ENCODE results near the gene SLC39A6. TPM values are rescaled to one million over a fixed set of nuclear protein-coding genes. Genes with fewer than 3 reads are reported as not detected.

SLC39A6 gene
- polyA plus RNA-seq, 1 of the 3 experiments (the other 2 are of a cell fraction), result 67.4 TPM

DNA sequence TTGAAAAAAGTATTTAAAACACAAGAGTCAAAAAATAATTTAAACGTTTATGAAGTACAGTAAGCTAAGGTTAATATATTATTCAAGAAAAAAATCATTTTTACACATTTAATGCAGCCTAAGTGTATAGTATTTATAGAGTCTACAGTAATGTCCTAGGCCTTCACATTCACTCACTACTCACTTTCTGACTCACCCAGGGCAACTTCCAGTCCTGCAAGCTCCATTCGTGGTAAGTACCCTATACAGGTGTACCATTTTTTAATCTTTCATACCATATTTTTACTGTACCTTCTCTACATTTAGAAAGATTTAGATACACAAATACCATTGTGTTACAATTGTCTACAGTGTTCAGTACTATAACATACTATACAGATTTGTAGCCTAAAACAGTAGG is 40.9 kb downstream of the SLC39A6 start:
- no peak for DNase-seq
- H2AFZ ChIP-seq (ENCODE audit: low read depth), result no peak overlapping the region
- ChIA-PET POLR2A (no interaction called here), CTCF (no interaction called here)
- no peaks in the 10 kb centered on the region for H3K9me2 ChIP-seq
- no peaks in the 10 kb centered on the region for H3K9me3 ChIP-seq
- H4K20me1 ChIP-seq (ENCODE audit: insufficient read depth), result no peaks in the 10 kb centered on the region
- H3K79me2 ChIP-seq (ENCODE audit: insufficient read depth), result no peaks in the 10 kb centered on the region
- H3K27ac ChIP-seq (ENCODE audit: low read depth in 2 of 2, low read length in 1 of 2), result no peak overlapping the region
- H3K4me2 ChIP-seq, result no peak overlapping the region
- TF ChIP-seq NFIC (IDR thresholded peaks at IDR 0.05; ENCODE audit: borderline replicate concordance), result no peak
- TF ChIP-seq POLR2AphosphoS5 (IDR thresholded peaks at IDR 0.05; ENCODE audit: low read depth, low read length), result no peak
- TF ChIP-seq YY1 (IDR thresholded peaks at IDR 0.05; ENCODE audit: low read depth), result no peak
- no peak for TF ChIP-seq EP300 (IDR thresholded peaks at IDR 0.05; ENCODE audit: borderline replicate concordance in 1 of 2, low read depth in 1 of 2, low read length in 1 of 2)
- TF ChIP-seq RCOR1 (IDR thresholded peaks at IDR 0.05; ENCODE audit: low read length), result no peak
- no peak for TF ChIP-seq MEF2A (IDR thresholded peaks at IDR 0.05; ENCODE audit: borderline replicate concordance, low read depth)
- H3K36me3 ChIP-seq (replicated peaks in 1 of 2; ENCODE audit: control insufficient read depth in 1 of 2, insufficient read depth in 2 of 2, low read length in 1 of 2), result no peaks in the 10 kb centered on the region
- no peak overlapping the region for H3K9ac ChIP-seq
- no peaks in the 10 kb centered on the region for H3K4me1 ChIP-seq (ENCODE audit: control insufficient read depth in 1 of 2, insufficient read depth in 2 of 2, low read depth in 1 of 2, low read length in 1 of 2)
- no peaks in the 10 kb centered on the region for H3K27me3 ChIP-seq (ENCODE audit: insufficient read depth)
- H3K4me3 ChIP-seq (ENCODE audit: low read depth in 2 of 2, low read length in 1 of 2), result no peak overlapping the region
- WGBS (ENCODE audit: low lambda C conversion rate), result 68% methylated on average over 2 of the region's 2 CpGs
- H3F3A ChIP-seq (replicated peaks; ENCODE audit: insufficient read depth), result no peaks in the 10 kb centered on the region

DNA sequence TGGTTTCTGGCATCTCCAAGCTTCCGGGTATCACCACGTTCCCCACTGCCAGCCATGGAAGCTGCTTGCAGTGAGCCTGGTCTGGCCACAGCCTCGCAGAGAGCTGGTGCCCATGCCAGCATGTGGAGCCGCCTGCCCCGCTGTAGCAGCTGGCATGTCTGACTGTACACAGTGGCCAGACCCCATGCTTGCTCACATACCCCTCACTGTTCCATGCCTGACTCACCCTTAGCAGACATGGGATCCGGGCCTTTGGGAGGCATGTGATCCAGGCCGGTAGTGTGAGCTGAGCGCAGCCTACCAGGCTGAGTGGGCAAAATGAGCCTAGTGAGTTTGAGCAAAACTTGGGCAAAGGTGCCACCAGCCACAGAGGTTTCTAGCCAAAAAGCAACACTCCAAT is 43.0 kb downstream of the SLC39A6 start:
- Histone ChIP-seq H3K9me2 (no peaks in the 10 kb centered on the region), H3K9me3 (no peaks in the 10 kb centered on the region), H2AFZ (ENCODE audit: low read depth) (no peak overlapping the region), H3K79me2 (ENCODE audit: insufficient read depth) (no peaks in the 10 kb centered on the region), H3K27ac (ENCODE audit: low read depth in 2 of 2, low read length in 1 of 2) (no peak overlapping the region), H3K27me3 (ENCODE audit: insufficient read depth) (no peaks in the 10 kb centered on the region), H4K20me1 (ENCODE audit: insufficient read depth) (no peaks in the 10 kb centered on the region), H3K4me1 (ENCODE audit: control insufficient read depth in 1 of 2, insufficient read depth in 2 of 2, low read depth in 1 of 2, low read length in 1 of 2) (no peaks in the 10 kb centered on the region), H3F3A (replicated peaks; ENCODE audit: insufficient read depth) (no peaks in the 10 kb centered on the region), H3K9ac (no peak overlapping the region), H3K4me3 (ENCODE audit: low read depth in 2 of 2, low read length in 1 of 2) (no peak overlapping the region), H3K36me3 (replicated peaks in 1 of 2; ENCODE audit: control insufficient read depth in 1 of 2, insufficient read depth in 2 of 2, low read length in 1 of 2) (no peaks in the 10 kb centered on the region), H3K4me2 (no peak overlapping the region)
- 62% methylated on average over 4 of the region's 8 CpGs for WGBS (ENCODE audit: low lambda C conversion rate)
- no peak for DNase-seq
- ChIA-PET CTCF (interaction anchor here (1.1 to 2.4 kb wide), 2 partner anchors 10 to 13 kb away, joined by 3 to 11 read pairs; no protein-coding TSS in a partner anchor), POLR2A (no interaction called here)
- TF ChIP-seq, protein P1, sequence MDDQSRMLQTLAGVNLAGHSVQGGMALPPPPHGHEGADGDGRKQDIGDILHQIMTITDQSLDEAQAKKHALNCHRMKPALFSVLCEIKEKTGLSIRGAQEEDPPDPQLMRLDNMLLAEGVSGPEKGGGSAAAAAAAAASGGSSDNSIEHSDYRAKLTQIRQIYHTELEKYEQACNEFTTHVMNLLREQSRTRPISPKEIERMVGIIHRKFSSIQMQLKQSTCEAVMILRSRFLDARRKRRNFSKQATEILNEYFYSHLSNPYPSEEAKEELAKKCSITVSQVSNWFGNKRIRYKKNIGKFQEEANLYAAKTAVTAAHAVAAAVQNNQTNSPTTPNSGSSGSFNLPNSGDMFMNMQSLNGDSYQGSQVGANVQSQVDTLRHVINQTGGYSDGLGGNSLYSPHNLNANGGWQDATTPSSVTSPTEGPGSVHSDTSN (IDR thresholded peaks at IDR 0.05), result no peak
- TF ChIP-seq EP300 (IDR thresholded peaks at IDR 0.05; ENCODE audit: borderline replicate concordance in 1 of 2, low read depth in 1 of 2, low read length in 1 of 2), result no peak
- TF ChIP-seq NFIC (IDR thresholded peaks at IDR 0.05; ENCODE audit: borderline replicate concordance), result no peak
- no peak for TF ChIP-seq TCF12 (IDR thresholded peaks at IDR 0.05)
- no peak for TF ChIP-seq YY1 (IDR thresholded peaks at IDR 0.05; ENCODE audit: low read depth)
- no peak for TF ChIP-seq GABPA (IDR thresholded peaks at IDR 0.05; ENCODE audit: low read depth)
- no peak for TF ChIP-seq MXI1 (IDR thresholded peaks at IDR 0.05; ENCODE audit: low read depth, low read length)

DNA sequence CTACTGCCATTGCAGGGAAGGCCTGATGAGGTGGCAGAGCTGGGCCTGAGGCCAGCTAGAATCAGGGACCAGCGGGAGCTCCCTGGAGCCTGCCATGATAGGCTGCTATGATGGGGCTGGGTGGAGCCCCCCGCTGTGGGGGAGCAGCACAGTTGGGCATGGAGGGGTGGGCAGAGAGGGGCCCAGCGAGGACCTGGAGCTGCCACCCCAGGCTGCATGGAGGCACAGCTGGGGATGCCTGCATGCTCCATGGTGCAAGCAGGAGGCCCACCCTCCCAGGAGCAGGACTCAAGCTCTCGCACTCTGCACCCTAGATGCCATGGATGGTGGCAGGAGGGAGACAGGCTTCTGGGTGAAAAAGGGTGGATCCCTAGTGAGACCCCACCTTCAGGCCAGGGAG is 43.9 kb downstream of the SLC39A6 start:
- no peak for TF ChIP-seq CHD2 (IDR thresholded peaks at IDR 0.05; ENCODE audit: low read length, partially characterized antibody)
- TF ChIP-seq MEF2A (IDR thresholded peaks at IDR 0.05; ENCODE audit: borderline replicate concordance, low read depth), result no peak
- no peak for TF ChIP-seq FOSL2 (IDR thresholded peaks at IDR 0.05; ENCODE audit: borderline replicate concordance, low read depth)
- TF ChIP-seq EP300 (IDR thresholded peaks at IDR 0.05; ENCODE audit: borderline replicate concordance in 1 of 2, low read depth in 1 of 2, low read length in 1 of 2), result no peak
- TF ChIP-seq, protein P2, sequence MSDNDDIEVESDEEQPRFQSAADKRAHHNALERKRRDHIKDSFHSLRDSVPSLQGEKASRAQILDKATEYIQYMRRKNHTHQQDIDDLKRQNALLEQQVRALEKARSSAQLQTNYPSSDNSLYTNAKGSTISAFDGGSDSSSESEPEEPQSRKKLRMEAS (IDR thresholded peaks at IDR 0.05; ENCODE audit: low read depth), result no peak
- no peak for TF ChIP-seq YY1 (IDR thresholded peaks at IDR 0.05; ENCODE audit: low read depth)
- TF ChIP-seq, protein P3, sequence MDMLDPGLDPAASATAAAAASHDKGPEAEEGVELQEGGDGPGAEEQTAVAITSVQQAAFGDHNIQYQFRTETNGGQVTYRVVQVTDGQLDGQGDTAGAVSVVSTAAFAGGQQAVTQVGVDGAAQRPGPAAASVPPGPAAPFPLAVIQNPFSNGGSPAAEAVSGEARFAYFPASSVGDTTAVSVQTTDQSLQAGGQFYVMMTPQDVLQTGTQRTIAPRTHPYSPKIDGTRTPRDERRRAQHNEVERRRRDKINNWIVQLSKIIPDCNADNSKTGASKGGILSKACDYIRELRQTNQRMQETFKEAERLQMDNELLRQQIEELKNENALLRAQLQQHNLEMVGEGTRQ (IDR thresholded peaks at IDR 0.05; ENCODE audit: borderline replicate concordance, low read depth, low read length), result no peak
- TF ChIP-seq, protein P4, sequence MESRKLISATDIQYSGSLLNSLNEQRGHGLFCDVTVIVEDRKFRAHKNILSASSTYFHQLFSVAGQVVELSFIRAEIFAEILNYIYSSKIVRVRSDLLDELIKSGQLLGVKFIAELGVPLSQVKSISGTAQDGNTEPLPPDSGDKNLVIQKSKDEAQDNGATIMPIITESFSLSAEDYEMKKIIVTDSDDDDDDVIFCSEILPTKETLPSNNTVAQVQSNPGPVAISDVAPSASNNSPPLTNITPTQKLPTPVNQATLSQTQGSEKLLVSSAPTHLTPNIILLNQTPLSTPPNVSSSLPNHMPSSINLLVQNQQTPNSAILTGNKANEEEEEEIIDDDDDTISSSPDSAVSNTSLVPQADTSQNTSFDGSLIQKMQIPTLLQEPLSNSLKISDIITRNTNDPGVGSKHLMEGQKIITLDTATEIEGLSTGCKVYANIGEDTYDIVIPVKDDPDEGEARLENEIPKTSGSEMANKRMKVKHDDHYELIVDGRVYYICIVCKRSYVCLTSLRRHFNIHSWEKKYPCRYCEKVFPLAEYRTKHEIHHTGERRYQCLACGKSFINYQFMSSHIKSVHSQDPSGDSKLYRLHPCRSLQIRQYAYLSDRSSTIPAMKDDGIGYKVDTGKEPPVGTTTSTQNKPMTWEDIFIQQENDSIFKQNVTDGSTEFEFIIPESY (IDR thresholded peaks at IDR 0.05; ENCODE audit: borderline replicate concordance, low read depth), result no peak
- TF ChIP-seq FOXJ3 (CRISPR knock-in tag; IDR thresholded peaks at IDR 0.05), result no peak
- H3K27ac ChIP-seq (ENCODE audit: low read depth in 2 of 2, low read length in 1 of 2), result no peak overlapping the region
- no peaks in the 10 kb centered on the region for H3K4me1 ChIP-seq (ENCODE audit: control insufficient read depth in 1 of 2, insufficient read depth in 2 of 2, low read depth in 1 of 2, low read length in 1 of 2)
- no peak overlapping the region for H2AFZ ChIP-seq (ENCODE audit: low read depth)
- H3K36me3 ChIP-seq (replicated peaks in 1 of 2; ENCODE audit: control insufficient read depth in 1 of 2, insufficient read depth in 2 of 2, low read length in 1 of 2), result no peaks in the 10 kb centered on the region
- H3K4me3 ChIP-seq (ENCODE audit: low read depth in 2 of 2, low read length in 1 of 2), result no peak overlapping the region
- H3K4me2 ChIP-seq, result no peak overlapping the region
- WGBS (ENCODE audit: low lambda C conversion rate), result 87% methylated on average over 3 of the region's 4 CpGs
- H3K9me3 ChIP-seq, result no peaks in the 10 kb centered on the region
- H4K20me1 ChIP-seq (ENCODE audit: insufficient read depth), result no peaks in the 10 kb centered on the region
- no peak for DNase-seq
- H3K27me3 ChIP-seq (ENCODE audit: insufficient read depth), result no peaks in the 10 kb centered on the region
- no peaks in the 10 kb centered on the region for H3F3A ChIP-seq (replicated peaks; ENCODE audit: insufficient read depth)
- no peaks in the 10 kb centered on the region for H3K9me2 ChIP-seq
- H3K9ac ChIP-seq, result no peak overlapping the region
- no peaks in the 10 kb centered on the region for H3K79me2 ChIP-seq (ENCODE audit: insufficient read depth)
- ChIA-PET CTCF (interaction anchor here (1.3 to 1.8 kb wide), 3 partner anchors 11 to 67 kb away, joined by 4 to 7 read pairs (median 7); no protein-coding TSS in a partner anchor), POLR2A (no interaction called here)

Data from SK-N-SH (cell line).